GM19238 (cell line): ENCODE data around the gene SPATA45.

ENCODE experiments used
- DNase-seq: peaks from one replicate; pipeline ENCODE4 v3.0.0; 2011; ENCODE audit warnings: low spot score; ENCODE audit not compliant: insufficient read length

The SPATA45 gene

DNA sequence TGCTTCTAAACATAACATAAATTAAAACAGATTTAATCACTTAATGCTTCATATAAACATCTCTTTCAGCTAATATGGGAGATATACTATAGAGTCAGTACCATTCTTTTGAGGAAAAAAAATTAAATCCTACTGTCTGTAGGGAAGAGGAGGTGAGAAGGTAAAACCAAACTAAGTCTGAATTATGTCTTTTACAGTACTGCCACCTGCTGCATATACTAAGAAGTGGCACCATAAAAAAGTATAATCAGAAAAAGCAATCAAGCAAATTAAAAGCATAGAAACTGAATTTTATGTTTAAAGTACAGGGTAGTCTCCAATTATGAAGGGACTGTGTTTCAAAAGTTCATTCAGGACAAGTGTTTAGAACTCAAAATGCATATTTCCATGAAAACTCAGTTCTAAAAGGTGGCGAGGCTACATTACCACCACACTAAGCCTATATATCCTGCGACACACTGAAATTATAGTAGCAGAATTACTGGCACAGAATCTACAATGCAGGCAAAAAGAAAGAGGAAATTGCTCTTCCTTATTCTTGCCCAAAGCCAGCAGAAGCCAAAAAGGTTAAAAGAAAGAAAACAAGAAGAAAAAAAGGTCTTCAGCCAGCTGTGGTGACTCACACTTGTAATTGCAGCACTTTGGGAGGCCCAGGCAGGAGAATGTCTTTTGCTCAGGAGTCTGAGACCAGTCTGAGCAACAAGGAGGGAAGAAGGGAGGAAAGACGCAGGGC lies 64.9 kb downstream of the SPATA45 start:
- DNase-seq: no peak

DNA sequence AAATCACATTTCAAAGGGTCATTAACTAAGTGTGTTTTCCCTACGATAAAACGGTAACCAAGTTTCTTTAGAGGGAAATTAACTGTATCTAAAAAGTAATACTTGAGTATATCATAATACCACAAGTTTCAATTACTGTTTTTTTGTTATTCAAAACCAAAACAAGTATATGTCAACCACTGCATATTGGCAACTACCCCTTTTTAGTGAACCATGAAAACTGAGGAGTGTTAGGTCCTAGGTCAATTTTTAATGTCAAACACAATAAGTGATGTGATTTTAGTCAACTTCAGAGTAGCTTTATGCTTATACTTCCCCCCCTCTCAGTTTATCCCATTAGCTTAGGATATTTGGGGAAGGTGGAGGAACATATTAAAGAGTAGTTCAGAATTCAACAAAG lies 66.2 kb downstream of the SPATA45 start:
- DNase-seq: no peak

DNA sequence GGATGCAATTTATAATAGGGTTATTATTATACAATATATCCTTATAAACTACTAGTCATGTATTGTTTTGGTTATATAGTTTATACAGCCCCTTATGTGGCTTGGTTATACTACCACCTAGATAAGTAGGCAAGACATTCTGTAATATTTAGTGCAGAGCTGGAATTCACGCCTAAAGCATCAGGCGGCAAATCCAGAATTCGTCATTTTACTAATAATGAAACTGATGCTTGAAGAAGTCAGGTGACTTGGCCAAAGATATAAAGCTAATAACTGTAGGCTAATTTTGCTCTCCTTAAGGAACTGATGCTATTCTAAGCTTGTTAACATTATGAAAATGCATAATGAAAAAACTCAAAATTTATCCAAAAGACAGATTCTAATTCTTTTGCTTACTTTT lies 66.7 kb downstream of the SPATA45 start:
- no peak for DNase-seq
